Forelimb muscle (tissue), 1 donor: Measurements from ENCODE around the gene KRT6B. TPM values are rescaled to one million over a fixed set of nuclear protein-coding genes. Genes with fewer than 3 reads are reported as not detected.
"Not testable (repeated sequence)": the region's sequence is repeated elsewhere in the genome, so short reads cannot be mapped to it uniquely, and the experiment has no call there.

Experiments used
- DNase-seq: peaks from one replicate; pipeline ENCODE4 v3.0.0-alpha.2; 2013; ENCODE audit warnings: low read depth
- polyA plus RNA-seq: library from polyadenylated mRNA; unstranded; fragments of 120-200 nt; gene quantifications from one replicate; pipeline ENCODE4 v1.2.1, GENCODE V29; 2013; ENCODE audit not compliant: insufficient read length

Gene KRT6B
- polyA plus RNA-seq, 1 donor: not detected

DNA sequence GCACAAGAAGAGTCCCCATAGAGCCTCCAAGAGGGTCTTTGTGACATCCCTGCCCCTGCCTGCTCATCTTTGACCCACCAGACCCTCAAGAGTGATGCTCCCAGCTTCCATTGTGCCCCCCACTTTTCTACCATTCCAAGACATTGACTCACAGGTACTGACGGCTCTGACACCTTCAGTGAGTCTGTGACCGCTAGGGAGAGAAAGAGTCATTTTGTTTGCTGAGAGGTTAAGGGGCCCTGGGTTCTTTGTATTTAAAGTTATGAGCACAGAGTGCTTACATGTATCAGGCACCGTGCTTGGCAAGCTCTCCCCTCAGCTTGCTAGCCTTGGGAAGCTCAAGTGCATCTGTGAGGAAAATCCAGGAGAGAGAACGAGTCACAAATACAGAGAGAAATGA is 38.7 kb downstream of the KRT6B start:
- no peak for DNase-seq

DNA sequence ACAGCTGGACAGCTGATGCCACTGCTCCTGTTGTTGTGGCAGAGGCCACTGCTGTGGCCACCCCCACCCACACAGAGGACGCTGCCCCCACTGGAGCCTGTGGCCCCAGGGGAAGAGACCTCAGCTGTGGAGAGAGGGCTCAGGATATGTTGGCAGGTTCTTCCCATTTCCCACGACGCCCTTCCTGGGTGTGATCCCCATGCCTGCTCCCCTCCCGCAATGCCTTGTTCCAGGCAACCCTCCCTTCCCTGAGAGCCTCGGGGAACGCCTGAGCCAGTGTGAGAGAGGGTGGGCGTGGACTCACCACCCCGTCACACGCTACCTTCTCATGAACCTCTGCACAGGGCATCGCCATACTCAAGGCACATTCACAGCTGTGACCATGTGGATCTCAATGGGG is 40.1 kb downstream of the KRT6B start:
- no peak for DNase-seq

DNA sequence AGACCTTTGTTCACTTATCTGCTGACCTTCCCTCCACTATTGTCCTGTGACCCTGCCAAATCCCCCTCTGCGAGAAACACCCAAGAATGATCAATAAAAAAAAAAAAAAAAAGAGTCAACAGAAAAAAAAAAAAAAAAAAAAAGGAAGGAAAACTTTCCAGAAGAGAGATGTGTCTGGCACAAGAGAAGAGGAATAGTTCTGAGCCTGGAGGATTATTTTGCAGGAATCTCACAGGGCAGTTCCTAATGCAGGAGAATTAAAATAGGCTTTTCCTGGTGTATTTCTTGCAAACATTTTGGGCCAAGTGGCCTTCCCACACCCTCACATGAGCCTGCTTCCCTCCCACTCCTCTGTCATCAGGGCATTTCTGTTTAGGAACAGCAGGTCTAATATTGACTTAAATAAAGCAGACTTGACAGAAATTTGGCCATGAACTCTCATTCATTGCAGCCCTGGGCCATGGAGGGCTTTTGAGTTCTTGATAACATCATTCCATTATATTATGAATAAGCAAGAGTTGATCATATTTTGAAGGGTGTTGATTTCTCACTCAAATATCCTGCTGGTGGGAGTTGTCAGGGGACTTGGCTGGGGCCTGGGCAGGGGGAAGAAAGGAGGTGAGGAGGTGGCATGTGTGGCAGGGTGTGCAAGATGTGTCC is 41.2 kb downstream of the KRT6B start:
- DNase-seq: not testable (repeated sequence)

DNA sequence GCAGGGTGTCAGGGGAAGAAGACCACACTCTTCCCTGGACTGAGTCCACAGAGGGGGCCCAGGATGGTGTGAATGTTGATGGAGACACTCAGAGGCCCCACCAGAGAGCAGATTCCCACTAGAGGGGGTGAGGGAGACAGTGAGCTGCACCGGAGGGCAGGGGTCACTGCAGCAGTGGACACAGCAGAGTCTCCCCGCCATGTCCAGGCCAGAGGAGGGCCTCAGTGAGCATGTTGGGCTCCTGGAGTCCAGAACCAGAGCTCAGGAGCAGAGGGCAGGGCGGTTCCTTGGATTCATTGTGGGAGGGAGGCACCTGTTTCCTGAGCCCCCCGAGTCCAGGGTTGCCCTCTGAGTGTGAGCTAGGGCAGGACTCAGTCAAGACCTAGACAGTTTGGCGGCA is 44.0 kb downstream of the KRT6B start:
- no peak for DNase-seq

DNA sequence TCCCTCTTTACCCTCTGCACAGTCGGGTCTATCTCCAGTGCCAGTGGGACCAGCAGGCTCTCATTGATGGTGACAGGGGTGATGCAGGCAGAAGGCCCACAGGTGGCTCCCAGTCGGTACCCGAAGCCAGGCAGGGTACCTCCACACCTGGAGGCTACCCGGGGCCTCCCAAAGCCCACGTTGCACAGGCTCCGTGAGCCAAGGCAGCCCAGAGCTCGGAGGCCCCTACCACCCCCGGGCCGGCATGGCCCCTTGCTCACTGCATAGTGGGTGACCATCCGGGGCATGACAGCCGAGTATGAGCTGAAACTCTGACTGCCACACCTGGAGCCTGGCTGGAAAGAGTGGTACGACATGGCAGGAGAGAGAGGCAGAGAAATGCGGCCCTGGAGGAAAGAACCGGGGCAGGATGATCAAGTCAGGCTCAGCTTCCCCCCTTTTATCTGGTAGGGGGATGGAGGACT is 46.0 kb downstream of the KRT6B start, which contains the start of gene KRT82:
KRT82 (minus strand) TSS at position 414 of the 464 bp plus-strand sequence; CDS start at position 356, 58 bp downstream.
- no peak for DNase-seq

DNA sequence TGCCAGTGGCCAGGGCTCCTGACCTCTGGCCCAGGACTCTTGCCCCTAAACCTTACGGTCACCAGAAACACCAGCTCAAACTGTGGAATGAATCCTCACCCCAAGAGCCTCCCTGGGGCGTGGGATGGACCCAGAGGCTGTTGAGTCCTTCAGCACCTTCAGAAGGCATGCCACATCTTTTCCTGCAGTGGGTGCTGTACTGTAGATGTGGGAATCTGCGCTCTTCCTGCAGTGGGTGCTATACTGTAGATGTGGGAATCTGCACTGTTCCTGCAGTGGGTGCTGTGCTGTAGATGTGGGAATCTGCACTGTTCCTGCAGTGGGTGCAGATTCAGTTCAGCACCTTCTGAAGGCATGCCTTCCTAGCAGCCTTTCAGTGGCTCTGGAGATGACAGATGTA is 47.0 kb downstream of the KRT6B start:
- DNase-seq: no peak

DNA sequence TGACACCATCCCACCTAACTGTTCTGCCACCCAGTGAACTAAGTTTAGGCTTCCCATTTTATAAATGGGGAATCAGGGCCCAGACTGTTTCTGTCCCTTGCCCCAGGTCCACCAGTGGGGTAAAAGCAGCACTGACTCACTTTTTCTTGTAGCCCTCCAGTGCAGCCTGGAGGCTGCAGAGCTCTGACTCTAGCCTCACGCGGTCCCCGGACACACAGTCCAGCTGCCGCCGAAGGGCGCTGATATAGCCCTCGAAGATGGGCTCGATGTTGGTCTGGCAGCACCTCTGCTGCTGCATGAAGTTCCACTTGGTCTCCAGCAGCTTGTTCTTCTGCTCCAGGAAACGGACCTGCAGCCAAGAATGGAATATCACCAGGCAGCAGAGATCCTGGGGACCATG is 48.4 kb downstream of the KRT6B start:
- no peak for DNase-seq

DNA sequence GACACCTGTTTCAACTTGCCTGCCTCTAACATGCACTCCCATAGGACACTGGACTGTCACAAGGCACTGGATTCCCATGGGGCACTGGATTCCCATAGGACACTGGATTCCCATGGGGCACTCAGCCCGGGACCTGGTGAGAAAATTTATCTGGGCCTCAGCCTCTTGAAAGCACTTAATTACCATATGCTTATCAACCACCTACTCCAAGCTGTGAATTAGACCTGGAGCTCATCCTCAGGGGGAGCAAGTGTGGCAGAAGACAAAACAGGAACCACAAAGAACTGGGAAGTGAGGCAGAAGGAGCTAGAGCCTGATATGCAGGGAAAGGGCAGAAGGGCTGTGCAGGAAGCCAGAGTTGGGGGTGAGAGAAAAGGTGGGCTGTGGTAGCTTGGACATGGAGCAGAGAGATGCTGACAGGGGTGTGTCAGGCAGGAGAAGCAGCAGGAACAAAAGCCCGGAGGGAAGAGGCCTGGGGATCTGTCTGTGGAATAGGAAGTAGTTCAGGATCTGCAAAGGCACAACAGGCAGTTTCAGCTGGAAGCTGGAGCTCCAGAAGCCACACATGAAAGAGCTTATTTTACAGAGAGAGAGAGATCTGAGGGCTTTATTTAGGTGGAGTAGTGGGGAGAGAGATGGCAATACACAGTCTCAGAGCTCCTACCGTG is 48.9 kb downstream of the KRT6B start:
- no peak for DNase-seq

DNA sequence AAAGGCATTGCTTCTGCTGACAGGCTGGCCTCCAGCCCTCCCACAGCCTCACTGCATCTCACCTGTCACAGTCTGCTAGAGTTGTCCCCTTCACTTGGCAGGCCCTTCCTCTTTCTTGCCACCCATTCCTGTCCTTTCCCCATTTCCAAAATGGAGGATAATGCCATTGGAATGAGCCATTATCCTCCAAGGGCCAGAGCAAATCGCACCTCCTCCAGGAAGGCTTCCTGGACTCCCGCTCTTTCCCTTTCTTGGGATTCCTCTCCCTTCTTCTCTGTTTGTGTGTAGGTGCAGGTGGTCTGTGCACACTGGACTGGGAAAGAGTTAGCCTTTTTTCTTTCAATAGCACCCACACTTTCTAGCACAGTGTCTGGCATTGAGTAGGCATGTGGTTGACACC is 49.6 kb downstream of the KRT6B start:
- DNase-seq: no peak

DNA sequence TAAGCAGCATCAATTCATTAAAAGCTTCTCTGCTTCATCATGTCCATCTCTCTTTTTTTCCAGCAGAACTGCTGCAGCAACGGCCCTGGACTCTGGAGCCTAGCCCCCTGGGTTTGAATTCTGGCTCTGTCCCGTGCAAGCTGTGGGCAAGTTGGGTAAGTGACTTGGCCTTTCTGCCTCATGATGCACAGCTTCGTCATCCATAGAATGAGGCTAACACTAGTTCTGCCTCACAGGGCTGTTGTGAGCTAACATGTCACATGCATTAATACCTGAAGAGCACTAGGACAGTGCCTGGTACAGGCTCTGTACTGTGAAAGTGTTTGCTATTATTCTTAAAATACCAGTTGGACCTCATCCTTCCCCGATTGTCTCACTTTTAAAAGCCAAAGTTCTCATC is 50.0 kb downstream of the KRT6B start:
- no peak for DNase-seq

DNA sequence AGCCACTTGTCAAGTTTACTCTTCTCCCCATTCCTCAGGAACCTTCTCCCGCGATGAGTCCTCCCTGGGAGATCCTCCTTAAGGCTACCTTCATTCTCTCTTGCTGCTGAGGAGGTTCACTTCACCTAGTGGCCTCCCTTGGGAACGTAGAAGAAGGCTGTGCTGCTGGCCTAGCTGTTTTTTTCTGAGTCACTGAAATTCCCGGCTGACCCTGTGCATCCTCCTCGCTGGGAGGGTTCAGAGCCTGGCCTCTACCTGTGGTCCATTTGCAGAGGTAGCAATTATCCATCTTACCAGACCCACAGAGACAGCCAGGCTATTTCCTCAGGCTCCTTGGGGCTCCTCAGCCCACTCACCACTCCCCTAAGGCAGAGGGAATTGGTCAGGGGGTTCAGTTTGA is 50.4 kb downstream of the KRT6B start:
- DNase-seq: no peak

DNA sequence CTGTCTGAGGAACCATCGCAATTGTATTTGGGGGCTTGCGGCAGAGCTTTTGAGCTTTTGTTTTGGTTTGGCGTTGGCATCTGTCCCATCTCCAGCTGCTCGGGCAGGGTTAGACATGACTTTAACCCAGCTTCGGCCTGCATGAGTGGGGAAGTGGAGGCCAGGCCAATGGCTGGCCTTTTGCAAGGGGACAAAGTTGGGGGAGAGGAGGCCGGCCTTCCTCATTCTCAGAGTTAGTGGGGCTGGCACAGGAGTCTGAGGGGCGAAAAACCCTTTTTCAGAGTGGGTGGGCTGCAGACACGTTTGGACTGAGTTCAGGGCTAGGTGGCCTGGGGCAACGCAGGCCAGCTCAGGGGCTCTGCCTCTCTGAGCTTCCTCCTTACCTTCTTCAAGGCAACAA is 51.0 kb downstream of the KRT6B start:
- no peak for DNase-seq

DNA sequence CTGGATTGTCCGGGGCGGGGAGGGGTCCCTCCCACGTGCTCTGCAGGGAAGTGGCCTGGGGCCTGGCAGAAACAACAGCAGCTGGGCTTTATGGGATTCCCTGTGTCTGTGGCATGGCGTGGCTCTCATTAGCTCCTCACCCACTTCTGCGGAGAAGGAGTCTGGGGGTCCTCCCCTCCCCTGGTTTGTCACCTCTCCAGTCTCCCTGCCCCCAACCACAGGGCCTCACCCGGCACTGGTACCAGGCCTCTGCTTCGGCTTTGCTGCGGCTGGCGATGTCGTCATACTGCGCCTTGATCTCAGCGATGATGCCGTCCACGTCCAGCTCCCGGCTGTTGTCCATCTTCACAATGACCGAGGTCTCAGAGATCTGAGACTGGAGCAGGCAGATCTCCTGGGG is 52.2 kb downstream of the KRT6B start:
- DNase-seq: no peak

DNA sequence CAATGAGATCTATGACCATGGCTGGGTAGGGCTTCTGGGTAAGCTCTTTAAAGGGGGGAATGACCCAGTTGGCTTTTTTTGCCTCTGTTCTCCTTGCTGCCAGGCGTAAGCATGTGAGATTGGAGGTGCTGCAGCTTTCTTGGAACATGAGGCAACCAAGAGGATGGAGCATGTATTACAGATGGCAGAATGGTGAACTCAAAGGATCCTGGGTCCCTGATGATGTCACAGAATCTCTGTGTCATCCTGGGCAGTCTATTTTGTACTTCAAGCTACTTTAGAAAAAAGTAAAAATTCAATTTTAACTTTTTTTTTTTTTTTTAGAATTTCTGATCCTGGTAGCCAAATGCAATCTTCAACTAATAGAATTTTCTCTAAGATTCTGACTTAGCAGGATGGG is 53.8 kb downstream of the KRT6B start:
- no peak for DNase-seq

DNA sequence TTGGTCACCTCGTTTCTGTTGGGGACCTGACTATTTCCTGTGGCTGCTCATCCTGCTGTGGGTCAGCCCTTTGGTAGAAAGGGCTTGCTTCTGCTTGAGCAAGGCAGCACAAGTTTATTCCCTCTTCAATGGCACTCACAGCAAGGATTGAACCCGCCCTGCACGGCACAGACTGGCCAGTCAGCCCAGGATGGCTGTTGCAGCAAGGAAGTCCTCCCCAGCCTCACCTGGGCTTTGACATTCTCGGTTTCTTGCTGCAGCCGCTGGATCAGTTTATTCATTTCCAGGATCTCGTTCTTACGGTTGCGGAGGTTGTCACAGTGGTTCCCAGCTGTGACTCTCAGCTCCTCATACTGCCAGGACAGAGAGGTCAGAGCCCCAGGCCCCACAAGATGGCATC is 55.3 kb downstream of the KRT6B start:
- no peak for DNase-seq

Other genes with a start within 250 kb of the KRT6B start
- gene KRT7, start 218.9 kb downstream of the KRT6B start, polyA plus RNA-seq: 0.86 TPM
- gene KRT86, start 177.5 kb downstream of the KRT6B start, polyA plus RNA-seq: 0.33 TPM
- not detected for gene KRT81, start 160.6 kb downstream of the KRT6B start, polyA plus RNA-seq
- not detected for gene KRT83, start 130.7 kb downstream of the KRT6B start, polyA plus RNA-seq
- not detected for gene KRT85, start 84.7 kb downstream of the KRT6B start, polyA plus RNA-seq
- not detected for gene KRT84, start 66.5 kb downstream of the KRT6B start, polyA plus RNA-seq
- gene KRT82, start 45.8 kb downstream of the KRT6B start, polyA plus RNA-seq: not detected
- not detected for gene KRT75, start 17.8 kb downstream of the KRT6B start, polyA plus RNA-seq
- not detected for gene KRT6C, start 21.7 kb upstream of the KRT6B start, polyA plus RNA-seq
- not detected for gene KRT6A, start 41.1 kb upstream of the KRT6B start, polyA plus RNA-seq
- gene KRT5, start 68.2 kb upstream of the KRT6B start, polyA plus RNA-seq: 0.24 TPM
- not detected for gene KRT71, start 101.0 kb upstream of the KRT6B start, polyA plus RNA-seq
- gene KRT74, start 121.7 kb upstream of the KRT6B start, polyA plus RNA-seq: not detected
- gene KRT72, start 149.3 kb upstream of the KRT6B start, polyA plus RNA-seq: 0.08 TPM
- not detected for gene KRT73, start 166.4 kb upstream of the KRT6B start, polyA plus RNA-seq
- gene KRT2, start 200.1 kb upstream of the KRT6B start, polyA plus RNA-seq: not detected
- 1.0 TPM for gene KRT1, start 228.3 kb upstream of the KRT6B start, polyA plus RNA-seq